Activated CD4-positive, alpha-beta T cell treated with anti-CD3 and anti-CD28 coated beads for 1 hour (primary cell): ENCODE data around the gene SHISA9.

ENCODE experiments used
- DNase-seq: peaks from one replicate; pipeline ENCODE4 v3.0.0-alpha.2; 2020

The SHISA9 gene

GRCh38 chr16:12959072-12959471 is 57.7 kb downstream of the SHISA9 start:
- no peak for DNase-seq

DNA sequence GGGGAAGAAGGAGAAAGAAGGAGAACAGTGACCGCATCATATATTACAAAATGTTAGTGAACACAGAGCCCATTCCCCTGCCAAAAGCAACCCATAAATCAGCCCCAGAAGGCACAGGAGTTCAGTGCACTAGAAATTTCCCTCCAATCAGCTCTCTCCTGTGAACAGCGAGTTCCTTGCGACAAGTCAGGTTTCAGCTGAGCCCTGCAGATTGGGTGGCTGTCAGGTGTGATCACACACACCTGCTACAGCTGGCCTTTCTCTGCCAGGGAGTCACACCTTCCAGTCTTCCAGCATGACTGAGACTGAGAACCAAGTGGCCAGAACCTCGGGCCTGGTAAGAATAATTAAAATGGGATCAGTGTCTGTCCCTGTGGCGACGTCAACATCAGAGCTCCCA is 60.2 kb downstream of the SHISA9 start:
- no peak for DNase-seq

DNA sequence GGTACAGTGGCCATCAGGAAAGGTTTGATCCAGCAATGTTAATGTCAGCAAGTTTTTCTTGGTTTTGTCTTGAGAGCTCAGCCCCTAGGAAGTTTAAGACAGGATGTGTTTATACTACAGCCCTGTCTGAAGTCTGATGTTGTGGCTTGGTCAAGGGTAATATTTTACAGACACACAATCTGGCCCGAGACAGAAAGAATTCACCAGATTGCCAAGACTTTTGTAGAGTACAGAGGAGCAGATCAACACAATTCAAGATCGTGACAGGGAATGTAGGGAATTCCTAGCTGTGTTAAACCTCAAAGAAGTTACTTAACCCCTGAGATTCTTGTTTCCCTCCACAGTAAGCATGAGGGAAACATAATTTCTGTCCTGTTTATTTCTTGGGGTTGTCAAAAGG is 63.1 kb downstream of the SHISA9 start:
- DNase-seq, result no peak

- no peak for DNase-seq
Measured at GRCh38 chr16:12965274-12965804, 63.9 kb downstream of the SHISA9 start.

GRCh38 chr16:12971241-12971640 is 69.8 kb downstream of the SHISA9 start:
- DNase-seq, result no peak

DNA sequence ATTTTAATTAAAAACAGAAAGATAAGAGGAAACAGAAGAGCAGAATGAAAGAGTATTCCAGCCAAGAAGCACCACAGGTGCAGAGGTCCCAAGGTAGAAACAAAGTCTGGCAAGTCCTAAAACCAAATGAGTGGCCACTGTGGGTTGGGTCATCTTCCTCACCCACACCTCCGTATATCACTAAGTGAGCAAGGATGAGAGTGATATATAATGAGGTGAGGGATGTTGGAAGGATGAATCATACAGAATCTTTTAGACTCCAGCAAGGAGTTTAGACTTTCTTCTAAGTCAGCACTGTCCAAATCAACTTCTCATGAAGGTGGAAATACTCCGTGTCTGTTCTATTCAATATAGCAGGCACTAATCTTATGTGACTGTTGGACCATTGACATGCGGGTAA is 70.8 kb downstream of the SHISA9 start:
- DNase-seq, result no peak

DNA sequence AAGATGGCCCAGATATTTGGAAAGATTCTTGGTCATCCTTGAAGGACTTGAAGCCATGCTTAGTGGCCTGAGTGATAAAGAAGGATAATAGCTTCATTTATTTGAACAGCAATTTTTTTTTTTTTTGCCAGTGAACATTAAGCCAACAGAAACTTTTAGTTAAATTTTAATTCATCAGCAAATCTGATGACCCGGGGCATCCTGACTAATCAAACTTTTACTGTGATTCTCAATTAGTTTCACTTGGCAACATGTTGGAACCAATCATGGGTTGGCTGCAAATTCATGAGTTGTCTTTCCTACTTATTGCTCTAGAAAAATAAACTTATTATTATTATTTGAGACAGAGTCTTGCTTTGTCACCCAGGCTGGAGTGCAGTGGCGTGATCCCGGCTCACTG is 74.4 kb downstream of the SHISA9 start:
- DNase-seq, result no peak

GRCh38 chr16:12976496-12976895 is 75.1 kb downstream of the SHISA9 start:
- DNase-seq, result no peak

DNA sequence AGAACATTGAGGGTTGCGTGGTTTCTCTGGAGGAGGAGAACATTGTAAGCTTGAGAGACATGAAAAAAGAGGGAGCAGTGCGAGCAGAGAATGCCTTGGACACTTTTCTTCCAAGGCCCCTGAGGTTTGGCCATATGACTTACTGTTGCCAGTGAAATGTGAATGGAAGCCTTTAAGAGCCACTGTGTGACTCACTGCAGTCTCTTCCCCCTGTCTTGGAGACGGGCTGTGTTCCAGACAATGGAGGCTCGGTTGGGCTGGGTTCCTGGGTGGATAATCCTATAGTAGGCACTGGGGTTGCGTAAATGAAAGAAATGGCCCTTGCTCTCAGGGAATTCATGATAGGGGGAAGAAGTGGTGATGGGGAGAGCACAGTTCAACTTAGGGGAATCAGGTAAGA is 75.5 kb downstream of the SHISA9 start:
- no peak for DNase-seq

- DNase-seq, result no peak
Measured at GRCh38 chr16:12985516-12985915, 84.1 kb downstream of the SHISA9 start.

DNA sequence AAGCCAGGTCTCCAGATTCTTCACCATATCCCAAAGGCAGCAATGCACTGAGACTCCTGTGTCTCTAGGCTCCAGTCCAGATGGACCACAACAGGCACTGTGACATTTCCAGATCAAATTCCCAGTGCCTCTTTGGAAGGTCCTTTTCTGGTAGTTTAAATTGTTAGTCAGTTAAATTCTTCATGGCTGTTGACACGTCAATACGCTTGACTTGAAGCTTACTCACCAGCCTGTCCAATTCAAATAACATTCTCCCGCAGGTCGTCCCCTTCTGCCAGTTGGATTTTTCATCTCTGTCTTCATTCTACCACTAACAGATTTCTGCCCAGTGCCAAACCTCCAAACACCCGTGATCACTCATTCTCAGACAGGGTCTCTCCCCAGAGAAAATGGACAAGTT is 86.7 kb downstream of the SHISA9 start:
- DNase-seq, result no peak

DNA sequence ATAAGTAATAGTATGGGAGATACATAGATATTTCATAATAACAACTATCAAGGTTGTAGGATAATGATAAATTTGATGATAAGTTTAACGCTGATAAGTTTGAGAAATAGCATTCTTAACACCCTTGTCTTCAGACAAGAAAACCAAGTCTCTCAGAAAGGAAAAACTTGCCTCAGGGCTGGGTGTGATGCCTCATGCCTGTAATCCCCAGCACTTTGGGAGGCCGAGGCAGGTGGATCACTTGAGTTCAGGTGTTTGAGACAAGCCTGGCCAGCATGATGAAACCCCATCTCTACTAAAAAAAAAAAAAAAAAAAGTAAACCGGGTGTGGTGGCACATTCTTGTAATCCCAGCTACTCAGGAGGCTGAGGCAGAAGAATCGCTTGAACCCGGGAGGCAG is 90.7 kb downstream of the SHISA9 start:
- DNase-seq, result no peak

- no peak for DNase-seq
Measured at GRCh38 chr16:12994402-12994801, 93.0 kb downstream of the SHISA9 start.

DNA sequence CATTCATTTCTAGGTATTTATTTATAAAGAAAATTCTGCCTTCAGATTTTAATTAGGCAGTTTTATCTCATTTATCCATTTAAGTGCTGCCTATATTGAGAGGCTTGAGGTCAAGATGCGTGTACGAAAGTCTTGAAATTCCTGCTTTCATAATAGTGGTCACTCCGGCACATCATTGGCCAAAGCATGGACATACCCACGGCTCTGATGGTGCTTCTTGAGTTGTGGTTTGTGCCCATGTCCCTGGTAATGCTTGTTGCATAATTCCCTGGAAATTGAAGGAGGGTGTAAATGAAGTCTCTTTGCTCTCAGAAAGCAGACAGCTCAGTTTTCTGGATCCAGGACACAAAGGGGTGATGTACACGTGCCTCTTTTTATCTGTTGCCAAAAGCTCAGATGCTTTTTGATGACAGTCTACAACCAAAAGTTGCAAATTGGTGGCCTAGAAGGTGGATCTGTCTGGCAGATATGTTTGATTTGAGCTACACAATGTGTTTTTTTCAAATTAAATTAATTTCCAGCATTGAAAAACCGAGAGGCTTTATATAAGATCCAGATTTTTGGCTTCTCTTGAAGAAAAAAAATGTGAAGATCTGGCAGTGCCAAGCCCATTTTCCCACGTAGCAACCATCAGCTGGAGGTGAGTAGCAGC is 94.4 kb downstream of the SHISA9 start:
- DNase-seq, result no peak

DNA sequence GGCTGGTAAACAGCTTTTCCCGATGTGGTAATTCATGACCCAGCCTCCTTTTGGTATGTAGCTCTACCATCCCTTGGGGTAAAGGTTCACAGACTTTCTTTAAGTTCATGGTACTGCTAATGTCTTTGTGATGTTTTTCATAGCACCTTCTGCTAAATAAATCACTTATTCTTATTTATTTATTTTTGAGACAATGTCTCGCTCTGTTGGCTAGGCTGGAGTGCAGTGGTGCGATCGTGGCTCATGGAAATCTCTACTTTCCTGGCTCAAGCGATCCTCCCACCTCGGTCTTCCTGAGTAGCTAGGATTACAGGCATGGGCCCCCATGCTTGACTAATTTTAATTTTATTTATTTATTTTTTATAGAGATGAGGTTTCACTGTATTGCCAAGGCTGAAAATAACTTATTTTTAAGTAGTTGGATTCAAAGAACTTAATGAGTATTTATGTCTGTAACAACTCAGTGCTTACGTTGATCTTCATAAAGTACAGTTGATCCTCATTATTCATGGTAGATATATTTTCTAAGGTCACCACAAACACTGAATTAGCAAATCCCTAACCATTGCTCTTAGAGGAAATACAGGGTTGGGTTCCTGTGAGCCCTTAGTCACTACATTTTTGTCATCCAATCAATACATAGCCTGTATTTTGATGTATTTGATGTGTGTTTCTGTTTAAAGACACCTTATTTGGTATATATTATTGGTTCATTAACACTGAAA is 97.1 kb downstream of the SHISA9 start:
- DNase-seq, result no peak

GRCh38 chr16:12999368-12999767 is 98.0 kb downstream of the SHISA9 start:
- no peak for DNase-seq

GRCh38 chr16:13005721-13006247 is 104.4 kb downstream of the SHISA9 start:
- DNase-seq, result no peak

- DNase-seq, result no peak
Measured at GRCh38 chr16:13012601-13013000, 111.2 kb downstream of the SHISA9 start.

- no peak for DNase-seq
Measured at GRCh38 chr16:13013043-13013442, 111.6 kb downstream of the SHISA9 start.

GRCh38 chr16:13014476-13014875 is 113.1 kb downstream of the SHISA9 start:
- DNase-seq, result no peak

DNA sequence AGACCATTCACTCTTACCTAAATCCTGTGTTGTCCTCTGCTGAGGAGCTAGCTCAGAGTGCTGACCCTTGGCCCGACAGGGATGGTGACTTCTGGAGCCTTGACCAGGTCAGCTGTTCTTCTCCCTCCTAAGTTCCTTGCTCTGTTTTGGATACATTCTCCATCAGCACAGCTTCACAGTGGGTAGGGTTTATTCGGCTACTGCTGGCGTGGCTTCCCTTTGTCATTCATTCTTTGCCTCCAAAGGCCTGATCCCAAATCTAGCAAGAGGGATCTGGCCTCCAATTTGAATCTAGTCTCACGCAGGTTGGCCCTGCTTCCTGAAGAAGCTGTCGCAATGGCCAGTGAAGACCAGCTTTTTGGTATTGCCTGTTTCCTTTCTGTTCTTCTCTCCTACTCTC is 116.6 kb downstream of the SHISA9 start:
- no peak for DNase-seq

DNA sequence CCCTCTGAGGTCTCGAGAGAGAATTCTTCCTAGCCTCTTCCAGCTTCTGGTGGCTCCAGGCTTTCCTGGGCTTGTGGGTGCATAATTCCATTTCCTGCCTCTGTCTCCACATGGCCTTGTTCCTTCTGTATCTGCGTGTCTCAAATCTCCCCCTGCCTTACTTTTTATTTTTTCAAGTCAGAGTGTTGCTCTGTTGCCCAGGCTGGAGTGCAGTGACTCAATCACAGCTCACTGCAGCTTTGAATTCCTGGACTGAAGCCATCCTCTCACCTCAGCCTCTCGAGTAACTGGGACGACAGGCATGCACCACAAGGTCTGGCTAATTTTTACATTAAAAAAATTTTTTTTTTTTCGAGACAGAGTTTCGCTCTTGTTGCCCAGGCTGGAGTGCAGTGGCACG is 120.6 kb downstream of the SHISA9 start:
- DNase-seq, result no peak

GRCh38 chr16:13029786-13030185 is 128.4 kb downstream of the SHISA9 start:
- DNase-seq, result no peak

DNA sequence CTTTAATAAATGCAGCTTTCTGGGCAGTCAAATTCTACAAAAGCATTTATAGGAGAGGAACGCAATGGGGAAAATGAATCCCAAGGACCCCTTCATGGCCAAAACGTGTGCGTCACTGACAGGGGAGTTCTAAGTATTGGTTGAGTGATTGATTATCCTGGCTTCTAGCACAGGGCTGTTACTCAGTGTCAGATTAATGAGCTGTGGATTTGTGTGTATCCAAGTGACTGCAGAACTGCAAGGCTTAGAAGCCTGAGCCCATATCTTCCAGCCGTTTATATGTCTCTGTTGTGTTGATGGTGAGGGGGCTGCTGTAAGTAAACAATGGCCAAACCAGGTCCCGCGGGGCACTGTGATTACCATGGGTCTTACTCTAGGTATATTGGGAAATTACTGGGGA is 129.4 kb downstream of the SHISA9 start:
- DNase-seq, result no peak
